ENCODE results near the gene TYR. TPM values are rescaled to one million over a fixed set of nuclear protein-coding genes. Genes with fewer than 3 reads are reported as not detected.
"Not testable (repeated sequence)": the region's sequence is repeated elsewhere in the genome, so short reads cannot be mapped to it uniquely, and the experiment has no call there.

Gene TYR
- total RNA-seq, 2 experiments from 2014 or later: not detected

DNA sequence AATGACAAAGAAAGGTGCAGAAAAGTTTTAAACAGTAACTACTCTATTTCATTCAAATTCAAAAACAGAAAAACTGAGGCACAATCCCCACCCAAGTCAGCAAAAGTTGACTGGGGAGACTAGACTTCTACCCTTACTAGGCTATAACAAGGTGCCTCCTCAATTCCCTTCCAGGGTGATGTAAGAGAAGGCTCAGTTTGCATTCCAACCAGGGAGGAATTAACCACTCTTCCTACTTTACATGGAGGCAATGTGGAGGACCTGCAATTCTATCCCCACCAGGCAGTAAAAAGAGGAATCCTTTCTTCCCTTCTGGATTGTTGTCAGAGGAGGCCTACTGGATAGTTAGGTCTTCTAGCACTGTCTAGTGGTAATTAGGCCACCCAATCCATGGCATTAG is 26.1 kb downstream of the TYR start:
- no peak for DNase-seq
- Mint-ChIP-seq H3K4me3 (no peak overlapping the region), H3K27me3 (no peaks in the 10 kb centered on the region), H3K4me1 (no peaks in the 10 kb centered on the region), H3K27ac (no peak overlapping the region), H3K36me3 (ENCODE audit: low read depth) (no peaks in the 10 kb centered on the region), H3K9me3 (no peaks in the 10 kb centered on the region)
- CTCF ChIA-PET: no interaction called here
- POLR2A ChIA-PET: no interaction called here

- no peak for DNase-seq
- Mint-ChIP-seq H3K9me3 (no peaks in the 10 kb centered on the region), H3K36me3 (ENCODE audit: low read depth) (no peaks in the 10 kb centered on the region), H3K4me1 (no peaks in the 10 kb centered on the region), H3K27me3 (no peaks in the 10 kb centered on the region), H3K4me3 (no peak overlapping the region), H3K27ac (no peak overlapping the region)
- POLR2A ChIA-PET: no interaction called here
- CTCF ChIA-PET: no interaction called here
Observed at GRCh38 chr11:89205378-89205777, 27.7 kb downstream of the TYR start.

GRCh38 chr11:89220684-89221339 is 43.1 kb downstream of the TYR start:
- Mint-ChIP-seq H3K4me3 (no peak overlapping the region), H3K4me1 (no peaks in the 10 kb centered on the region)

GRCh38 chr11:89235083-89235482 is 57.4 kb downstream of the TYR start:
- ChIA-PET POLR2A (no interaction called here), CTCF (no interaction called here)
- H3K4me1 Mint-ChIP-seq: no peaks in the 10 kb centered on the region
- no peak overlapping the region for H3K27ac Mint-ChIP-seq
- H3K27me3 Mint-ChIP-seq: no peaks in the 10 kb centered on the region
- H3K9me3 Mint-ChIP-seq: no peaks in the 10 kb centered on the region
- no peak for DNase-seq
- no peaks in the 10 kb centered on the region for H3K36me3 Mint-ChIP-seq (ENCODE audit: low read depth)
- H3K4me3 Mint-ChIP-seq: no peak overlapping the region

More at GRCh38 chr11:89220684-89221339, 43.1 kb downstream of the TYR start:
- ChIA-PET POLR2A (no interaction called here), CTCF (no interaction called here)
- DNase-seq: no peak
- no peaks in the 10 kb centered on the region for H3K27me3 Mint-ChIP-seq
- no peaks in the 10 kb centered on the region for H3K36me3 Mint-ChIP-seq (ENCODE audit: low read depth)
- no peak overlapping the region for H3K27ac Mint-ChIP-seq
- H3K9me3 Mint-ChIP-seq: no peaks in the 10 kb centered on the region

DNA sequence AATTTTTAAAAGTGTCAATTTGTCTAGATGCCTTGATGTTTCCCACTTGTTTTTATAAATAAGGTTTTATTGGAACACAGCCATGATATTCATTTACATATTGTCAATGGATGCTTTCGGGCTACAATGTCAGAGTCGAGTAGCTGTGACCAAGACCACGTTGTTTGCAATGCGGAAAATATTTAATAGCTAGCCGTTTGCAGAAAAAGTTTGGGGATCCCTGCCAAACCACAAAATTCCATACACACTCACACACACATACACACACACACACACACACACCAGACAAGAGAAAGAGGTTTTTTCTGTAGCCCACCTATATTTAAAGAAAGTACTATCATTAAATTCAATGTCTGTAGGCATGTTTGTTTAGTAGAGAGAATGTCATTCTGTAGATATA is 58.3 kb downstream of the TYR start:
- DNase-seq: no peak
- no peaks in the 10 kb centered on the region for H3K27me3 Mint-ChIP-seq
- no peaks in the 10 kb centered on the region for H3K36me3 Mint-ChIP-seq (ENCODE audit: low read depth)
- no peaks in the 10 kb centered on the region for H3K9me3 Mint-ChIP-seq
- H3K4me3 Mint-ChIP-seq: no peak overlapping the region
- no peaks in the 10 kb centered on the region for H3K4me1 Mint-ChIP-seq
- CTCF ChIA-PET: no interaction called here
- POLR2A ChIA-PET: no interaction called here
- no peak overlapping the region for H3K27ac Mint-ChIP-seq

DNA sequence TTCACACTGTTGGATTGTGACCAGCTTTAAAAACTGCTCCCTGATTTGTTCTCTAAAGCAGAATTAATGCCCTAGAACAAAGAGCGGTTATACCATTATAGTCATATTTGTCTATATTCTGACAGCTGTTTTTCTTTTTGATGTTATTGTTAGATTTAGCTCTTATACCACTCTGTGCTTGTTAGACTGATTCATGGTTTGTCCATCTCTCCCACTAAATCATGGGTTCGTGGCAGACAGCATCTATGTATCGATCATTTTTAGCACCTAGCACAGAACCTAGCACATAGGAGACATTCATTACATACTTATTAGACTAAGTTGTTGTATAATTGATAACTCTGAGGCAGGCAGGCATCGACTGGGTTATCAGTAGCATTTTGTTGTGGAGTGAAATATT is 69.3 kb downstream of the TYR start:
- not testable (repeated sequence) for H3K27ac Mint-ChIP-seq, H3K9me3 Mint-ChIP-seq, H3K4me1 Mint-ChIP-seq

DNA sequence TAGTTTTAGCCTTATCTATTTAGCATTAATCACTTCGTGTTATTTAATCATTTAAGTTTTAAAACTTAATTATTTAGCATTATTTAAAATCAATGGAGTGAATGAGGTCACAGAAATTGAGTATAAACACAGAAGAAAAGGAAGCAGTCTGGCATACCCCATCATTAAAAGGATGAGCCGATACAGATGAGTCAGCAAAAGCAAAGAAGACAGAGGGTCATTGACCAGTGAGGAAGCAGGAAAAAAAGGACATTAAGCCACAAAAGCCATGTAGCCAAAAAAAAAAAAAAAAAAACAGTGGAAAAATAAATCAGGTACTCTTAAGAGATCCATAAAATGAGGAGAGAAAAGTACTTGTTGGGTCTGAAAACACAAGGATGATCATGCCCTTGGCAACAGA is 71.5 kb downstream of the TYR start:
- CTCF ChIA-PET: no interaction called here
- DNase-seq: no peak
- POLR2A ChIA-PET: no interaction called here
- H3K4me1 Mint-ChIP-seq: no peaks in the 10 kb centered on the region
- H3K4me3 Mint-ChIP-seq: no peak overlapping the region
- no peaks in the 10 kb centered on the region for H3K27me3 Mint-ChIP-seq
- no peaks in the 10 kb centered on the region for H3K36me3 Mint-ChIP-seq (ENCODE audit: low read depth)
- H3K27ac Mint-ChIP-seq: no peak overlapping the region
- H3K9me3 Mint-ChIP-seq: no peaks in the 10 kb centered on the region

More for the DNA sequence above, 69.3 kb downstream of the TYR start:
- H3K36me3 Mint-ChIP-seq (ENCODE audit: low read depth); H3K27me3 Mint-ChIP-seq; H3K4me3 Mint-ChIP-seq; DNase-seq; POLR2A ChIA-PET; CTCF ChIA-PET: not testable (repeated sequence)

DNA sequence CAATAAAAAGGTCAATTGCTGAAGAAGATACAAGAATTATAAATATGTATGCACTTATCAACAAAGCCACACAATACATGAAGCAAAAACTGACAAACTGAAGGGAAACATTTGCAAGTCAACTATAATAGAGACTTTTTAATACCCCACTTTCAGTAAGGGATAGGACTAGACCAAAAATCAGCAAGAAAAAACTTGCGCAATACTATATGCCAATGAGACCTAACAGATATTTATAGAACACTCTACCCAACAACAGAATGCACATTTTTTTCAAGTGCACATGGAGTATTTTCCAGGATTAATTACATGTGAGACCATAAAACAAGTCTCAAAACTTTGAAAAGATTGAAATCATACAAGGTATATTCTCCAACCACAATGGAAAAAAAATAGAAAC is 83.8 kb downstream of the TYR start:
- DNase-seq; CTCF ChIA-PET; POLR2A ChIA-PET; H3K4me1 Mint-ChIP-seq; H3K27ac Mint-ChIP-seq; H3K36me3 Mint-ChIP-seq (ENCODE audit: low read depth); H3K9me3 Mint-ChIP-seq; H3K27me3 Mint-ChIP-seq; H3K4me3 Mint-ChIP-seq: not testable (repeated sequence)

DNA sequence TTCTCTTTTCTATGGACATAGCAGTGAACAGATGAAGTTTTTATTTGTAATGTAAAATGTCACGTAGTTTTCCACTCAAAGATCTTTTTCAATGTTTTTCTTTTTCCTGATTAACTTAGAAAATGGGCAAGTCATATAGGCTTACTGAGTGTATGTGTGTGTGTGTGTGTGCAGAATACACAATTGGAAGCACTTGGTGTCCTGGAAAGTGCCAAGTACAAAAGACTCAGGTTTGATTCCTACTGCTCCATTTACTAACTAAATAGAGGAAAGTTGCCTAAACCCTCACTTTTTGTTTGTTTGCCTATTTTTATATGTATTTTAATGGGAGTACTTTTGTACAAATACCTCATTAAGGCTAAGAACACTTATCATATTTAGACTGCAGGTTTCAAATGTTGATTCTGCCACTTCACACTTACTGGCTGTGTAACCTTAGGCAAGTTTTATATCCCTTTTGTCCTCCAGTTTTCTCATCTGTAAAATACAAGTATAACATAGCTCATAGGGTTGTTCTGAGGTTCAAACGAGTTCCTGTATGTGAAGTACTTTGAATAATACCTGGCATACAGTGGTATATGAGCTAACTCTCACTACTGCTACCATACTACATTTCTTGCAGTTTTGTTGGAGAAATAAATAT is 90.1 kb downstream of the TYR start:
- Mint-ChIP-seq H3K9me3 (no peaks in the 10 kb centered on the region), H3K4me3 (no peak overlapping the region), H3K4me1 (no peaks in the 10 kb centered on the region), H3K27me3 (peaks cover 2% of the 10 kb centered on the region), H3K36me3 (ENCODE audit: low read depth) (no peaks in the 10 kb centered on the region), H3K27ac (no peak overlapping the region)
- POLR2A ChIA-PET: no interaction called here
- CTCF ChIA-PET: no interaction called here
- DNase-seq: no peak

DNA sequence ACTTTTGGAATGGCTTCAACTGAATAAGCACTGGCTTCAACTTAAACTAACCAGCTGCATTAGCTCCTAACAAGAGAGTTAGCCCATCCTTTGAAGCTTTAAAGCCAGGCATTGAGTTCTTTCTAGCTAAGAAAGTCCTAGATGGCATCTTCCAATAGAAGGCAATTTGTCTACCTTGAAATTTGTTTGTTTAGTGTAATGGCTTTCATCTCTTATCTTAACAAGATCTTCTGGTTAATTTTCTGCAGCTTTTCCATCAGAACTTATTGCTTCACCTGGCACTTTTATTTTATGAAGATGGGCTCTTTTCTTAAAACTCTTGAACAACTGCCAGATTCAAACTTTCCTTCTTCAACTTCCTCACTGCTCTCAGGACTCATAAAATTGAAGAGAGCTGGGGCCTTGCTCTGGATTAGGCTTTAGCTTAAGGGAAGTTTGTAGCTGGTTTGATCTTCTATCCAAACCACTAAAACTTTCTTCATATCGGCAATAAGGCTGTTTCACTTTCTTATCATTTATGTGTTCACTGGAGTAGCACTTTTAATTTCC is 94.9 kb downstream of the TYR start:
- DNase-seq; H3K27me3 Mint-ChIP-seq; H3K9me3 Mint-ChIP-seq; H3K4me1 Mint-ChIP-seq; H3K27ac Mint-ChIP-seq; POLR2A ChIA-PET; H3K4me3 Mint-ChIP-seq; CTCF ChIA-PET; H3K36me3 Mint-ChIP-seq (ENCODE audit: low read depth): not testable (repeated sequence)

- POLR2A ChIA-PET; H3K36me3 Mint-ChIP-seq (ENCODE audit: low read depth); CTCF ChIA-PET; H3K4me1 Mint-ChIP-seq; H3K4me3 Mint-ChIP-seq; H3K27ac Mint-ChIP-seq; H3K27me3 Mint-ChIP-seq; DNase-seq; H3K9me3 Mint-ChIP-seq: not testable (repeated sequence)
Observed at GRCh38 chr11:89273220-89273619, 95.5 kb downstream of the TYR start.

DNA sequence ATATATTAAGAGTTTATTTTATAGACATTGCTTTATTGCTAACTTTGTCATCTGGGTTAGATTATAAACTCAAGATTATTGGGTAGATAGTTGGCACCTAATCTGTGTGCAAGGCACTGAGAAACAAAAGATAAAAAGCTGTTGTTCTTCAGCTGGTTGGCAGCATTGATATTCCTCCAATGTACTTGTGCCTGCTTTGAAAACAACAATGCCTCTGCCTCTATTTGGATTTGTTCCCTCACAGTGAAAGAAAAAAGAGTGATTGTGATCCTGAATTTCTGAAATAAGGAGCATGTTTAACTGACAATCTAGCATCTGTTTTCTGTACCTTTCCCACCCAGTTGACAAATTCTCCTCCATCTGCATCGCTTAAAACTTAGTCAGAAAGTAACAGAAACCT is 98.3 kb downstream of the TYR start:
- POLR2A ChIA-PET: no interaction called here
- no peaks in the 10 kb centered on the region for H3K9me3 Mint-ChIP-seq
- no peak overlapping the region for H3K27ac Mint-ChIP-seq
- no peak overlapping the region for H3K4me3 Mint-ChIP-seq
- H3K27me3 Mint-ChIP-seq: no peaks in the 10 kb centered on the region
- peaks cover 4% of the 10 kb centered on the region for H3K4me1 Mint-ChIP-seq
- H3K36me3 Mint-ChIP-seq (ENCODE audit: low read depth): no peaks in the 10 kb centered on the region
- CTCF ChIA-PET: interaction anchor here (0.6 kb wide), 1 partner anchor 75 kb away, joined by 5 read pairs; no protein-coding TSS in a partner anchor
- DNase-seq: no peak

GRCh38 chr11:89279176-89279575 is 101.5 kb downstream of the TYR start:
- Mint-ChIP-seq H3K4me3 (no peak overlapping the region), H3K4me1 (no peaks in the 10 kb centered on the region), H3K36me3 (ENCODE audit: low read depth) (no peaks in the 10 kb centered on the region), H3K27ac (no peak overlapping the region), H3K9me3 (no peaks in the 10 kb centered on the region), H3K27me3 (no peaks in the 10 kb centered on the region)
- no peak for DNase-seq
- ChIA-PET CTCF (no interaction called here), POLR2A (no interaction called here)

- H3K9me3 Mint-ChIP-seq; H3K4me1 Mint-ChIP-seq; DNase-seq; H3K36me3 Mint-ChIP-seq (ENCODE audit: low read depth); H3K27me3 Mint-ChIP-seq; H3K4me3 Mint-ChIP-seq; CTCF ChIA-PET; H3K27ac Mint-ChIP-seq; POLR2A ChIA-PET: not testable (repeated sequence)
Observed at GRCh38 chr11:89281032-89281677, 103.5 kb downstream of the TYR start.

Data from activated CD4-positive, alpha-beta T cell treated with anti-CD3 and anti-CD28 coated beads, Interleukin-2, amount 10 ng/mL, durations not matched to agents 7 days and 5 days (primary cell).